IMR-90 (cell line): ENCODE measurements around the gene STRN.

ENCODE experiments used
- POLR2A ChIP-seq: IDR thresholded peaks from 2 replicates; pipeline ENCODE4 v1.6.1; 2012; ENCODE audit warnings: mild to moderate bottlenecking, low read depth, low read length
- RAD21 ChIP-seq: IDR thresholded peaks from 2 replicates; pipeline ENCODE4 v1.6.1; 2012; ENCODE audit warnings: low read length, improper control_type of control experiment
- TF ChIP-seq, protein P1 (sequence below): conservative IDR thresholded peaks from 2 replicates; pipeline ENCODE4 v1.5.1; 2012; ENCODE audit warnings: mild to moderate bottlenecking, low read depth, low read length, improper control_type of control experiment

DNA sequence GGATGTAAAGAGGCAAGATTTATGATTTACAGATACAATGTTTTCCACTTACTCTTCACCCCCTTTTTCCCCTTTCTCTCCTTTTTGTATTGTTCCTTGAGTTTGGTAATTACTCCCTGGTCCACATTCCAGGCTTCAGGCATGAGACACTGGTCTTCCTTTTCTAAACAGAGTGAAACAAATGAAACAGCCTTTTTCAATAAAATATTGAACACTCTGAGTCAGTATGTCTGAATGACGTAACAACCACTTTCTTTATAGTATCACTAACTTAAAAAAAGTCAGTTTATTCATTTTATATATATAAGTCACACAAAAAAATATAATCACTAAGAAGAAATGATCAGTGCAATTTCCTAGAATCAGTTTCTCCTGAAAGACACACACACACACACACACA lies 79.7 kb downstream of the STRN start:
- TF ChIP-seq POLR2A = no peak
- TF ChIP-seq, protein P1, sequence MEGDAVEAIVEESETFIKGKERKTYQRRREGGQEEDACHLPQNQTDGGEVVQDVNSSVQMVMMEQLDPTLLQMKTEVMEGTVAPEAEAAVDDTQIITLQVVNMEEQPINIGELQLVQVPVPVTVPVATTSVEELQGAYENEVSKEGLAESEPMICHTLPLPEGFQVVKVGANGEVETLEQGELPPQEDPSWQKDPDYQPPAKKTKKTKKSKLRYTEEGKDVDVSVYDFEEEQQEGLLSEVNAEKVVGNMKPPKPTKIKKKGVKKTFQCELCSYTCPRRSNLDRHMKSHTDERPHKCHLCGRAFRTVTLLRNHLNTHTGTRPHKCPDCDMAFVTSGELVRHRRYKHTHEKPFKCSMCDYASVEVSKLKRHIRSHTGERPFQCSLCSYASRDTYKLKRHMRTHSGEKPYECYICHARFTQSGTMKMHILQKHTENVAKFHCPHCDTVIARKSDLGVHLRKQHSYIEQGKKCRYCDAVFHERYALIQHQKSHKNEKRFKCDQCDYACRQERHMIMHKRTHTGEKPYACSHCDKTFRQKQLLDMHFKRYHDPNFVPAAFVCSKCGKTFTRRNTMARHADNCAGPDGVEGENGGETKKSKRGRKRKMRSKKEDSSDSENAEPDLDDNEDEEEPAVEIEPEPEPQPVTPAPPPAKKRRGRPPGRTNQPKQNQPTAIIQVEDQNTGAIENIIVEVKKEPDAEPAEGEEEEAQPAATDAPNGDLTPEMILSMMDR = no peak
- no peak for TF ChIP-seq RAD21
